Measurements from ENCODE around the gene CD164L2.

- no peak for TF ChIP-seq CTCF (IDR thresholded peaks at IDR 0.05)
- TF ChIP-seq POLR2A (IDR thresholded peaks at IDR 0.05; ENCODE audit: low read depth) = no peak
- TF ChIP-seq EP300 (IDR thresholded peaks at IDR 0.05) = no peak
- peak; percentile 52 to 88 for TF ChIP-seq POLR2AphosphoS5 (IDR thresholded peaks at IDR 0.05)
Observed at GRCh38 chr1:27365372-27366112, 17.6 kb downstream of the CD164L2 start.
